OCI-LY3 (cell line): ENCODE results near the gene NOPCHAP1.

Experiments
- H2AFZ ChIP-seq: fragments of 200-600, 300-600 bp; shearing (Covaris generic); 2 replicates; pipeline ENCODE4 v1.6.0; 2014; ENCODE audit warnings: antibody characterized with exemption, low read depth, low read length
- H3K27ac ChIP-seq: fragments of 200-600, 300-600 bp; sonication (generic); 2 replicates; pipeline ENCODE4 v1.5.1; 2014; ENCODE audit warnings: mild to moderate bottlenecking, low read length, moderate library complexity, mixed read lengths
- H3K27me3 ChIP-seq: fragments of 200-600, 300-600 bp; sonication (generic); 2 replicates; pipeline ENCODE4 v1.6.1; 2014; ENCODE audit warnings: low read depth, low read length, mixed read lengths
- H3K36me3 ChIP-seq: fragments of 200-600, 300-600 bp; sonication (generic); replicated peaks from 2 replicates; pipeline ENCODE3; 2014; ENCODE audit warnings: low read depth, low read length, mixed read lengths
- H3K4me1 ChIP-seq: fragments of 300-600, 200-600 bp; sonication (generic); 2 replicates; pipeline ENCODE4 v1.6.1; 2014; ENCODE audit warnings: low read length, mixed read lengths
- H3K4me2 ChIP-seq: fragments of 200-600, 300-600 bp; sonication (generic); 2 replicates; pipeline ENCODE4 v1.6.1; 2014; ENCODE audit warnings: low read length, mixed read lengths
- H3K4me3 ChIP-seq: fragments of 300-600, 200-600 bp; sonication (generic); 2 replicates; pipeline ENCODE4 v1.5.1; 2014; ENCODE audit warnings: antibody characterized with exemption, mild to moderate bottlenecking, low read length, moderate library complexity
- H3K79me2 ChIP-seq: fragments of 300-600, 200-600 bp; shearing (Covaris generic); 2 replicates; pipeline ENCODE4 v1.6.1; 2014; ENCODE audit warnings: mild to moderate bottlenecking, low read length, mixed read lengths
- H3K9ac ChIP-seq: fragments of 300-600, 200-600 bp; shearing (Covaris generic); 2 replicates; pipeline ENCODE4 v1.6.0; 2014; ENCODE audit warnings: mild to moderate bottlenecking, low read length, moderate library complexity
- H3K9me3 ChIP-seq: fragments of 200-600, 300-600 bp; shearing (Covaris generic); 2 replicates; pipeline ENCODE4 v1.6.1; 2014; ENCODE audit warnings: low read length, mixed read lengths; ENCODE audit not compliant: insufficient read depth
- H4K20me1 ChIP-seq: fragments of 200-600, 300-600 bp; sonication (generic); 2 replicates; pipeline ENCODE4 v1.6.1; 2016; ENCODE audit warnings: low read length, mixed read lengths; ENCODE audit not compliant: insufficient read depth
- CTCF ChIP-seq: fragments of 200-600, 300-600 bp; sonication (generic); IDR thresholded peaks from 2 replicates; pipeline ENCODE4 v1.5.1; 2014; ENCODE audit warnings: antibody characterized with exemption, low read length, low read depth
- EZH2phosphoT487 ChIP-seq: fragments of 200-600 bp; shearing (Covaris generic); IDR thresholded peaks from 2 replicates; pipeline ENCODE4 v1.6.1; 2018; ENCODE audit warnings: antibody characterized with exemption, mixed run types, low read depth

Gene NOPCHAP1

GRCh38 chr12:105018776-105019175 is 32.7 kb downstream of the NOPCHAP1 start:
- no peaks in the 10 kb centered on the region for H3K79me2 ChIP-seq
- H3K27me3 ChIP-seq = no peaks in the 10 kb centered on the region
- H2AFZ ChIP-seq = no peak overlapping the region
- no peaks in the 10 kb centered on the region for H3K9me3 ChIP-seq
- H3K4me3 ChIP-seq = no peak overlapping the region
- TF ChIP-seq EZH2phosphoT487 (no peak), CTCF (no peak)
- H3K4me2 ChIP-seq = no peak overlapping the region
- H3K36me3 ChIP-seq = peaks cover 27% of the 10 kb centered on the region
- no peaks in the 10 kb centered on the region for H4K20me1 ChIP-seq
- H3K9ac ChIP-seq = no peak overlapping the region
- H3K4me1 ChIP-seq = no peaks in the 10 kb centered on the region
- H3K27ac ChIP-seq = no peak overlapping the region

GRCh38 chr12:105020241-105020962 is 34.3 kb downstream of the NOPCHAP1 start:
- Histone ChIP-seq H3K27ac (no peak overlapping the region), H3K27me3 (no peaks in the 10 kb centered on the region), H3K9ac (no peak overlapping the region), H2AFZ (no peak overlapping the region), H3K4me2 (no peak overlapping the region), H3K79me2 (no peaks in the 10 kb centered on the region), H3K4me3 (no peak overlapping the region), H3K4me1 (no peaks in the 10 kb centered on the region), H4K20me1 (no peaks in the 10 kb centered on the region), H3K9me3 (no peaks in the 10 kb centered on the region), H3K36me3 (peaks cover 17% of the 10 kb centered on the region)
- no peak for TF ChIP-seq CTCF
- TF ChIP-seq EZH2phosphoT487 = no peak

- H3K79me2 ChIP-seq = no peaks in the 10 kb centered on the region
- no peak overlapping the region for H3K9ac ChIP-seq
- H2AFZ ChIP-seq = no peak overlapping the region
- no peak overlapping the region for H3K4me2 ChIP-seq
- no peaks in the 10 kb centered on the region for H4K20me1 ChIP-seq
- no peaks in the 10 kb centered on the region for H3K4me1 ChIP-seq
- TF ChIP-seq EZH2phosphoT487 = no peak
- TF ChIP-seq CTCF = no peak
- H3K27me3 ChIP-seq = no peaks in the 10 kb centered on the region
- peaks cover 7% of the 10 kb centered on the region for H3K36me3 ChIP-seq
- H3K4me3 ChIP-seq = no peak overlapping the region
- no peak overlapping the region for H3K27ac ChIP-seq
- H3K9me3 ChIP-seq = no peaks in the 10 kb centered on the region
Measured at GRCh38 chr12:105024928-105025327, 38.8 kb downstream of the NOPCHAP1 start.

- H3K4me2 ChIP-seq = no peak overlapping the region
- no peak overlapping the region for H3K27ac ChIP-seq
- TF ChIP-seq EZH2phosphoT487 (no peak), CTCF (no peak)
- H3K27me3 ChIP-seq = no peaks in the 10 kb centered on the region
- no peak overlapping the region for H3K9ac ChIP-seq
- no peaks in the 10 kb centered on the region for H3K9me3 ChIP-seq
- no peaks in the 10 kb centered on the region for H3K79me2 ChIP-seq
- no peak overlapping the region for H3K4me3 ChIP-seq
- H2AFZ ChIP-seq = no peak overlapping the region
- peaks cover 8% of the 10 kb centered on the region for H3K4me1 ChIP-seq
- H3K36me3 ChIP-seq = peaks cover 7% of the 10 kb centered on the region
- no peaks in the 10 kb centered on the region for H4K20me1 ChIP-seq
Measured at GRCh38 chr12:105025890-105026289, 39.8 kb downstream of the NOPCHAP1 start.
